ENCODE measurements around the gene SMAD3.

Gene SMAD3

GRCh38 chr15:67163180-67163579, 97.8 kb downstream of the SMAD3 start:
- H3K4me3 ChIP-seq (ENCODE audit: low read depth, low read length), result no peak overlapping the region
- no peak for DNase-seq (ENCODE audit: low read depth)
- TF ChIP-seq CTCF (IDR thresholded peaks at IDR 0.05; ENCODE audit: insufficient read depth, low read depth, low read length, missing control alignments), result no peak

- no peak for TF ChIP-seq CTCF (IDR thresholded peaks at IDR 0.05; ENCODE audit: insufficient read depth, low read depth, low read length, missing control alignments)
- H3K4me3 ChIP-seq (ENCODE audit: low read depth, low read length), result no peak overlapping the region
- no peak for DNase-seq (ENCODE audit: low read depth)
Measured at GRCh38 chr15:67164401-67164791, 99.0 kb downstream of the SMAD3 start.

GRCh38 chr15:67164811-67165253, 99.4 kb downstream of the SMAD3 start:
- H3K4me3 ChIP-seq (ENCODE audit: low read depth, low read length), result no peak overlapping the region
- DNase-seq (ENCODE audit: low read depth), result no peak
- no peak for TF ChIP-seq CTCF (IDR thresholded peaks at IDR 0.05; ENCODE audit: insufficient read depth, low read depth, low read length, missing control alignments)

GRCh38 chr15:67165254-67166253, 100.2 kb downstream of the SMAD3 start:
- H3K4me3 ChIP-seq (ENCODE audit: low read depth, low read length), result no peak overlapping the region
- no peak for TF ChIP-seq CTCF (IDR thresholded peaks at IDR 0.05; ENCODE audit: insufficient read depth, low read depth, low read length, missing control alignments)
- DNase-seq (ENCODE audit: low read depth), result no peak

- no peak for TF ChIP-seq CTCF (IDR thresholded peaks at IDR 0.05; ENCODE audit: insufficient read depth, low read depth, low read length, missing control alignments)
- no peak for DNase-seq (ENCODE audit: low read depth)
- no peak overlapping the region for H3K4me3 ChIP-seq (ENCODE audit: low read depth, low read length)
Measured at GRCh38 chr15:67166280-67167009, 101.0 kb downstream of the SMAD3 start.

- no peak for DNase-seq (ENCODE audit: low read depth)
- no peak for TF ChIP-seq CTCF (IDR thresholded peaks at IDR 0.05; ENCODE audit: insufficient read depth, low read depth, low read length, missing control alignments)
- H3K4me3 ChIP-seq (ENCODE audit: low read depth, low read length), result no peak overlapping the region
Measured at GRCh38 chr15:67167091-67167490, 101.7 kb downstream of the SMAD3 start.

Measured in GM12865 (cell line).